Thymus (tissue), 11 donors: ENCODE data around the gene GPD1L. TPM values are rescaled to one million over a fixed set of nuclear protein-coding genes. Genes with fewer than 3 reads are reported as not detected.

ENCODE experiments used
- DNase-seq, 9 donors: peaks; one replicate each; pipeline ENCODE4 v3.0.0-alpha.2; 2013; ENCODE audit warnings: low spot score in 9 of 9, low read depth in 6 of 9, missing footprints in 1 of 9
- H3K27ac ChIP-seq, 2 donors: one replicate each; pipeline ENCODE4 v1.5.1; 2013; ENCODE audit warnings: control low read depth in 1 of 2, low read depth in 1 of 2, low read length in 1 of 2, mild to moderate bottlenecking in 1 of 2, moderate library complexity in 1 of 2
- H3K27me3 ChIP-seq, 2 donors: one replicate each; pipeline ENCODE4 v1.5.1; 2013; ENCODE audit warnings: low read length in 1 of 2; ENCODE audit not compliant: control insufficient read depth in 2 of 2, insufficient read depth in 1 of 2
- H3K36me3 ChIP-seq, 2 donors: one replicate each; pipeline ENCODE4 v1.5.1; 2013; ENCODE audit warnings: low read length in 1 of 2, mild to moderate bottlenecking in 1 of 2, moderate library complexity in 1 of 2; ENCODE audit not compliant: control insufficient read depth in 2 of 2, insufficient read depth in 2 of 2
- H3K4me1 ChIP-seq, 2 donors: one replicate each; pipeline ENCODE4 v1.5.1; 2013; ENCODE audit warnings: low read length in 2 of 2; ENCODE audit not compliant: control insufficient read depth in 2 of 2, insufficient read depth in 2 of 2
- H3K4me3 ChIP-seq, 2 donors: one replicate each; pipeline ENCODE4 v1.5.1; 2013; ENCODE audit warnings: low read length in 2 of 2, control low read depth in 1 of 2, mild to moderate bottlenecking in 1 of 2
- H3K9me3 ChIP-seq, 2 donors: one replicate each; pipeline ENCODE4 v1.5.1; 2013; ENCODE audit warnings: low read length in 1 of 2, mild to moderate bottlenecking in 1 of 2; ENCODE audit not compliant: control insufficient read depth in 2 of 2, insufficient read depth in 1 of 2
- WGBS: extraction: QIAGEN DNeasy Blood & Tissue Kit; methylation state at CpG from one replicate; pipeline ENCODE4 v1.1.7; 2013; 5-methylcytosine and 5-hydroxymethylcytosine counted together
- polyA plus RNA-seq: library from polyadenylated mRNA; stranded (reverse); fragments of 200-250 nt; gene quantifications from one replicate; pipeline ENCODE4 v1.2.3, GENCODE V29; 2013
- total RNA-seq: library from RNA; stranded (reverse); fragments of 120-200 nt; gene quantifications from one replicate; pipeline ENCODE4 v1.2.4, GENCODE V29; 2013
- donor health status: healthy.

Gene GPD1L
- total and polyA plus RNA-seq, 2 donors = 6.8 to 12.7 TPM

- no peaks in the 10 kb centered on the region for H3K36me3 ChIP-seq
- H3K4me1 ChIP-seq = peaks cover 0 to 3% of the 10 kb centered on the region in 2 donors
- H3K4me3 ChIP-seq = no peak overlapping the region
- no peaks in the 10 kb centered on the region for H3K27me3 ChIP-seq
- H3K9me3 ChIP-seq = no peaks in the 10 kb centered on the region
- H3K27ac ChIP-seq = no peak overlapping the region
- 90% methylated on average over 12 of the region's 12 CpGs for WGBS
- DNase-seq = no peak
Measured at GRCh38 chr3:32153414-32154204, 47.2 kb downstream of the GPD1L start.

- Histone ChIP-seq H3K27ac (no peak overlapping the region), H3K36me3 (no peaks in the 10 kb centered on the region), H3K9me3 (no peaks in the 10 kb centered on the region), H3K4me1 (peaks cover 0 to 3% of the 10 kb centered on the region in 2 donors), H3K27me3 (no peaks in the 10 kb centered on the region), H3K4me3 (no peak overlapping the region)
- DNase-seq = no peak
- 98% methylated on average over 3 of the region's 3 CpGs for WGBS
Measured at GRCh38 chr3:32154205-32154579, 47.8 kb downstream of the GPD1L start.

DNA sequence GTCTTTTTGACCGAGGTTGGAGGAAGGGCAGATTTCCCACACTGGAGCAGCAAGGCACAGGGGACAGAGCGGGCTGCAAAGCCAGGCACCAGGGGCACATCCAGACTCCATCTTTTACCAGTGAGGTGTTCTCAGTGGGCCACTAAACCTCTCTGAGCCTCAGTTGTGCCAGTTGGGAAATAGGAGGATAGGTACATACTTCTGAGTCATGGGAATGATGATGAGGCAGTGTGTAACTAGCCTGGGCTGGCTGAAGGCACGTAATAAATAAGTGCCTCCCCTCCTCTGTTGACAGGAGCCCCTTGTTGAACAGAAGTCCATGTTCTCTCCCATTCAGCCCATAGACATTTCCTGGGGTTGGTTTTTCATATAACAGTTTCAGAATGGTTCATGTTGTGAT lies 48.7 kb downstream of the GPD1L start:
- over 99% methylated on average over 3 of the region's 3 CpGs for WGBS
- no peaks in the 10 kb centered on the region for H3K9me3 ChIP-seq
- peaks cover 0 to 3% of the 10 kb centered on the region in 2 donors for H3K4me1 ChIP-seq
- no peak overlapping the region for H3K27ac ChIP-seq
- H3K4me3 ChIP-seq = no peak overlapping the region
- H3K36me3 ChIP-seq = no peaks in the 10 kb centered on the region
- no peaks in the 10 kb centered on the region for H3K27me3 ChIP-seq
- DNase-seq = no peak

GRCh38 chr3:32157600-32158264 lies 51.3 kb downstream of the GPD1L start:
- no peak for DNase-seq
- Histone ChIP-seq H3K36me3 (no peaks in the 10 kb centered on the region), H3K27ac (no peak overlapping the region), H3K9me3 (no peaks in the 10 kb centered on the region), H3K4me3 (no peak overlapping the region), H3K4me1 (peaks cover 0 to 3% of the 10 kb centered on the region in 2 donors), H3K27me3 (no peaks in the 10 kb centered on the region)
- 90% methylated on average over 7 of the region's 7 CpGs for WGBS

- no peak overlapping the region for H3K4me3 ChIP-seq
- H3K36me3 ChIP-seq = peaks cover 0 to 3% of the 10 kb centered on the region in 2 donors
- WGBS = 93% methylated on average over 3 of the region's 3 CpGs
- no peaks in the 10 kb centered on the region for H3K9me3 ChIP-seq
- H3K27me3 ChIP-seq = no peaks in the 10 kb centered on the region
- H3K4me1 ChIP-seq = peaks cover 0 to 3% of the 10 kb centered on the region in 2 donors
- no peak overlapping the region for H3K27ac ChIP-seq
- no peak for DNase-seq
Measured at GRCh38 chr3:32160706-32161214, 54.3 kb downstream of the GPD1L start.

DNA sequence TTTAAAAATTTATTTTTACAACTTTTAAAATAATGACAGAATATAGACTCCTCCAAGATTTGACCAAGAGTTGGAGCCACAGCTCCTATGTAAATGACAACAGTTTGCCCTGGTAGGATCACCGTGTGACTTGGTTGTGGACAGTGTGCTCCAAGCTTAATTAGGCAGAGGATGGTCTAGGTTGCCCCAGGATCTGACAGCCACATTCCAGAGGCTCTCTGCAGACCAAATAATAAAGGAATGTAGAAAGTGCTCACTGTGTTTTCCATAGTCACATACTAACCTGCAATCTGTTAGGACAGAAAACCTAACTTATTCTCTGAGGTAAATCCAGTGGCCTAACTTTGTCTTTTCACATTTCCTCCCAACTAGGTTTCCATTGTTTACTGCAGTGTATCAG lies 59.0 kb downstream of the GPD1L start:
- no peak for DNase-seq
- H3K4me3 ChIP-seq = no peak overlapping the region
- no peaks in the 10 kb centered on the region for H3K4me1 ChIP-seq
- H3K27me3 ChIP-seq = no peaks in the 10 kb centered on the region
- H3K36me3 ChIP-seq = peaks cover 0 to 3% of the 10 kb centered on the region in 2 donors
- 100% methylated on average over 1 of the region's 1 CpG for WGBS
- no peak overlapping the region for H3K27ac ChIP-seq
- H3K9me3 ChIP-seq = no peaks in the 10 kb centered on the region

DNA sequence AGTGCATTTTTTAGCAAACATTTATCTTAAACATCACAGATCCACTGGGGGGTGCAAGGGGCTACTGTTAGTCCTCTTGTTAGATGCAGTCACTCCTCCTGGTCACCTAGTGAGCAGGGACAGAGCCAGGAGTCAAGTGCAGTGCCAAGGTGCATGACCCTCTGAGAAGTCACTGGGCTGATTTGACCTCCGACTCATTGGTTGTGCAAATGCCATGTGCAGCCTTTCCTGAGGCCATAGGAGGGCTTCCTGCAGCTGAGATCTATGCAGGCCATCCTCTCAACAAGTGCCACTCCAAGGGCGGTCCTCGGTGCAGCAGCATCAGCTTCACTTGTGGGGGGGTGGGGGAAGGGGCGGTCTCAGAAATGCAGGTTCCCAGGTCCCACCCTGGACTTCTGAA lies 60.2 kb downstream of the GPD1L start:
- no peak for DNase-seq
- Histone ChIP-seq H3K27me3 (no peaks in the 10 kb centered on the region), H3K27ac (no peak overlapping the region), H3K9me3 (peaks cover 0 to 7% of the 10 kb centered on the region in 2 donors), H3K4me3 (no peak overlapping the region), H3K4me1 (no peaks in the 10 kb centered on the region), H3K36me3 (peaks cover 0 to 3% of the 10 kb centered on the region in 2 donors)
- WGBS = over 99% methylated on average over 4 of the region's 4 CpGs

GRCh38 chr3:32172420-32172819 lies 66.0 kb downstream of the GPD1L start:
- Histone ChIP-seq H3K27ac (no peak overlapping the region), H3K4me3 (no peak overlapping the region), H3K4me1 (peaks cover 2 to 4% of the 10 kb centered on the region in 2 donors), H3K36me3 (no peaks in the 10 kb centered on the region), H3K27me3 (no peaks in the 10 kb centered on the region), H3K9me3 (peaks cover 1 to 7% of the 10 kb centered on the region in 2 donors)
- 99% methylated on average over 1 of the region's 1 CpG for WGBS
- DNase-seq = no peak

DNA sequence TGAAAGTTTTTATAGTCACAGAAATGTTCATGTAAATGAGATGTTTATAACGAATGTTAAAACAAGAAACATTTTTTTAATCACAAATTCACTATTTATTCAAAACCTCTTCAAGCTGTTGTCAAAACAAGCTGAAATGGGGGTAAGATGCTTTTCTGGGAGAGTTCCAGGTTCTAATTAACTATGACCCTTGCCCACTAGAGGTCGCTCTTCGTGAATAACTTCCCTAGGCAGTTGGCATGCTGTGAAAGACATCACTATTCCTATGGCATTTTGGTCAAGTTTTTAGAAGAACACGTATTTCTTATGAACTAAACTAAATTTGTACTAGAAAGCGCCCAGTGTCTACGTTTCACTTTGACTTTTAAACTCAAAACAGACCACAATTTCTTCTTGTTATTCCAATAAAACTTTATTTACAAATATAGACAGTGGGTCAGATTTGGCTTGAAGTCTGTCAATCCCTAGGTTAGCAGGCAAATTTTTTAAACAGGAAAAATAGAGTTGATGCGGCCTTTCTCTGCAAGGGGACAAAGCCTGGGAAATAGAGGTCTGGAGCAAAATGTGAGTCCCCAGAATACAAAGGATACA lies 69.3 kb downstream of the GPD1L start:
- H3K4me3 ChIP-seq = no peak overlapping the region

More for the DNA sequence above, 69.3 kb downstream of the GPD1L start:
- Histone ChIP-seq H3K4me1 (peaks cover 4 to 7% of the 10 kb centered on the region in 2 donors), H3K27ac (no peak overlapping the region), H3K9me3 (peaks cover 1 to 5% of the 10 kb centered on the region in 2 donors), H3K27me3 (no peaks in the 10 kb centered on the region), H3K36me3 (no peaks in the 10 kb centered on the region)
- WGBS = 36% methylated on average over 7 of the region's 7 CpGs
- DNase-seq = peak in 8 of 9 donors; percentile 44 to 83 (median 73)
